ENCODE measurements around the gene S1PR4. TPM values are rescaled to one million over a fixed set of nuclear protein-coding genes. Genes with fewer than 3 reads are reported as not detected.

S1PR4 gene, protein sequence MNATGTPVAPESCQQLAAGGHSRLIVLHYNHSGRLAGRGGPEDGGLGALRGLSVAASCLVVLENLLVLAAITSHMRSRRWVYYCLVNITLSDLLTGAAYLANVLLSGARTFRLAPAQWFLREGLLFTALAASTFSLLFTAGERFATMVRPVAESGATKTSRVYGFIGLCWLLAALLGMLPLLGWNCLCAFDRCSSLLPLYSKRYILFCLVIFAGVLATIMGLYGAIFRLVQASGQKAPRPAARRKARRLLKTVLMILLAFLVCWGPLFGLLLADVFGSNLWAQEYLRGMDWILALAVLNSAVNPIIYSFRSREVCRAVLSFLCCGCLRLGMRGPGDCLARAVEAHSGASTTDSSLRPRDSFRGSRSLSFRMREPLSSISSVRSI
- 100 to 1,000 TPM; 224 to 233 TPM for total RNA-seq

DNA sequence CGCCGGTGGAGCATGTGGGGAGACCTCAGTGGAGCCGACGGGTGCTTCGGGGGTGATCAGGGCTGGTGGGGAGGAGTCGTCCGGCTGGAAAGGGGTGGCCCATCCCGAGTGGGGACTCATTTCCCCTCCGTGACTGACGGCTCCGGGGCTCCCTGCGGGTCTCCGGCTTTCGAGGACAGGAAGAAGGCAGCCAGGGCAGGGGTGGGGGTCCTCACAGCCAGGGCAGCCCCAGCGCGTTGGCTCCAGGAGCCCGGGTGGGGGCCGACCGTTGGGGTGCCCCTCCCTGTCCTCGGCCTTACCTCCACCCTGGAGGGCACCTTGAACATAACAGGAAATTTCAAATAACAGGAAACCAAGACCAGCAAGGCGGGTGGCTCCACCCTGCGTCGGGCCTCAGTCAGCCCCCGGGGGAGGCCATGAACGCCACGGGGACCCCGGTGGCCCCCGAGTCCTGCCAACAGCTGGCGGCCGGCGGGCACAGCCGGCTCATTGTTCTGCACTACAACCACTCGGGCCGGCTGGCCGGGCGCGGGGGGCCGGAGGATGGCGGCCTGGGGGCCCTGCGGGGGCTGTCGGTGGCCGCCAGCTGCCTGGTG lies at the start of gene S1PR4:
Gene S1PR4 (plus strand): TSS at position 393 of the 596 bp plus-strand sequence. CDS start 24 bp downstream, at position 417.

DNA sequence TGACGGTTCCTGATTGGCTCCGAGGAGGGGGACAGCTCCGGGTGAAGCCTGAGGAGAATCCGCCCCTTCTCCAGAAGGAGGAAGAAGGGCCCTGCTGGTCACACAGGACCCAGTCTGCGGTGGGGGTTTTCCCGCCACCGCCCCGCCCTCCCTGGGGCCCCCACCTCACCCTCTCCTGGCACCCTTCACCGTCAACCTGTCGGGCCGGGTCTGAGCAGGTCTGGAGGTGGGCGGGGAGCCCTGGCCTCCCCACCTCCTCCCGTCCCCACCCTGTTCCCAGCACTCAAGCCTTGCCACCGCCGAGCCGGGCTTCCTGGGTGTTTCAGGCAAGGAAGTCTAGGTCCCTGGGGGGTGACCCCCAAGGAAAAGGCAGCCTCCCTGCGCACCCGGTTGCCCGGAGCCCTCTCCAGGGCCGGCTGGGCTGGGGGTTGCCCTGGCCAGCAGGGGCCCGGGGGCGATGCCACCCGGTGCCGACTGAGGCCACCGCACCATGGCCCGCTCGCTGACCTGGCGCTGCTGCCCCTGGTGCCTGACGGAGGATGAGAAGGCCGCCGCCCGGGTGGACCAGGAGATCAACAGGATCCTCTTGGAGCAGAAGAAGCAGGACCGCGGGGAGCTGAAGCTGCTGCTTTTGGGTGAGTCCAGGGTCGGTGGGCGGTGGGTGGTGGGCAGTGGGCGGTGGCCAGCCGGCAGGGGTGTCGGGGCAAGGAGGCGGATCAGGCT lies 42.4 kb upstream of the S1PR4 start, which contains the start of gene GNA15:
Gene GNA15 (plus strand): TSS at position 73 of the 723 bp plus-strand sequence. CDS start 418 bp downstream, at position 491.

DNA sequence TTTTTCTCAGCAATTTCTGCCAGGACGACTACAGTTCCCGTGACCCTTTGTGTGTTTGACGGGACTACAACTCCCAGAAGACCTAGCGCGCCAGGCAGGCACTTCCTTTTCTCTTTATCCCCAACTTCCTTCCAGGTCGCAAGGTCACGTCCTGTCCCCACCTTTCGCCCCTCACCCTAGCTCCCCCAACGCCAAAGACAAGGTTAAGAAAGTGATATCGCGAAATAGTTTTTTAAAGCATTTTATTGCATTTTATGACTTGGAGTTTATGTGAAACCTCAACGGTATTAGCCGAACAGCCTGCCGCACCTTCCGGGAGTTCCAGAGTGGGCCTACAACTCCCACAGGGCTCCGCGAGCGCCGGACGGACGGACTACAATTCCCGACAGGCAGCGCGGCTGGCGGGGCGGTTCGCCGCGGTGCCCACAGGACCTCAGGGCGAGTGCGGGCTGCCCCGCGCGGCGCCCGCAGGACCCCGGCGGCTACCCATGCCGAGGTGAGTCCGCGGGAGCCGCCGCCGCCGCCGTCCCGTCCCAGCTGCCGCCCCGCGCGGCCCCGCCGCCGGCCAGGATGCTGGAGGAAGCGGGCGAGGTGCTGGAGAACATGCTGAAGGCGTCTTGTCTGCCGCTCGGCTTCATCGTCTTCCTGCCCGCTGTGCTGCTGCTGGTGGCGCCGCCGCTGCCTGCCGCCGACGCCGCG lies 7.0 kb downstream of the S1PR4 start, which contains the start of gene NCLN:
Gene NCLN (plus strand): TSS at position 470 of the 699 bp plus-strand sequence. CDS start 101 bp downstream, at position 571.

DNA sequence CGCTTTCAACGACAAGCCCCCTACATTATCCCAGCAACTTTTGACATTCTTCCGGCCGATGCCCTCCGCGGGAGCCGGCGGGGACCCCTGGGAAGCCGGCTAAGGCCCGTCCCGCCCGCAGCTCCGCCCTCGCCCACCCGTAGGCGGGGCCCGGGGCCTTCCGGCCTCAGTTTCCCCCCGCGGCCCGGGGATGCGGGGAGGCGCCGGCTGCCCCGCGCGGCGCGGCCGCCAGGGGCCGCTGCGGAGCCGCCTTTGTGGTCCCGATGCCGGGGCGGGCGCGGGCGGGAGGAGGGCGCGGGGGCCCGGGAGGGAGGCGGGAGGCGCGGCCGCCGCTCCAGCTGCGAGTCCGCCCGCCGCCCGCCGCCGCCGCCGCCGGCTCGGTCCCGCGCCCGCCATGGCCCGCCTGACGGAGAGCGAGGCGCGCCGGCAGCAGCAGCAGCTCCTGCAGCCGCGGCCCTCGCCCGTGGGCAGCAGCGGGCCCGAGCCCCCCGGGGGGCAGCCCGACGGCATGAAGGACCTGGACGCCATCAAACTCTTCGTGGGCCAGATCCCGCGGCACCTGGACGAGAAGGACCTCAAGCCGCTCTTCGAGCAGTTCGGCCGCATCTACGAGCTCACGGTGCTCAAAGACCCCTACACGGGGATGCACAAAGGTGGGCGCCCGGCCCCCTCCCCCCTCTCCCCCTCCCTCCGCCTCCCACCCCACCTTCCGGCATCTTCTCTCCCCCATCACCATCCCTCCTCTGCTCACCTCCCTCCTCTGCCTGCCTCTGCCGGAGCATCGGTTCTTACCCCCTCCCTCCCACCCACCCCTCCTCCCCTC lies 46.0 kb downstream of the S1PR4 start, which contains the start of gene CELF5:
Gene CELF5 (plus strand): TSS at position 316 of the 823 bp plus-strand sequence. CDS start 79 bp downstream, at position 395.

Other genes starting within 250 kb of the S1PR4 start
- 1 to 10 TPM; 3.8 to 4.3 TPM for gene ZNF77, start 233.8 kb upstream of the S1PR4 start, total RNA-seq
- gene TLE6, start 201.2 kb upstream of the S1PR4 start, total RNA-seq, result 1 to 10 TPM; 1.2 to 2.1 TPM
- 1 to 10 TPM; 1.1 to 1.9 TPM for gene TLE2, start 149.5 kb upstream of the S1PR4 start, total RNA-seq
- 100 to 1,000 TPM; 817 to 819 TPM for gene TLE5, start 116.3 kb upstream of the S1PR4 start, total RNA-seq
- gene GNA11, start 84.4 kb upstream of the S1PR4 start, total RNA-seq, result under 1 TPM; 0.88 to 0.89 TPM
- 10 to 100 TPM; 36.5 to 37.4 TPM for gene GNA15, start 42.7 kb upstream of the S1PR4 start, total RNA-seq
- 10 to 100 TPM; 55.2 to 55.6 TPM for gene NCLN, start 7.2 kb downstream of the S1PR4 start, total RNA-seq
- under 1 TPM; 0.10 to 0.43 TPM for gene CELF5, start 45.9 kb downstream of the S1PR4 start, total RNA-seq
- 10 to 100 TPM; 11.1 to 12.6 TPM for gene NFIC, start 187.8 kb downstream of the S1PR4 start, total RNA-seq

All from activated naive CD4-positive, alpha-beta T cell treated with anti-CD3 and anti-CD28 coated beads, Interleukin-2, amount 10 ng/mL, durations not matched to agents 5 hours and 36 hours (primary cell).